DND-41 (cell line): Measurements from ENCODE around the gene RGS6.

Experiments
- ATAC-seq: fragments of 200-7000 bp; cut with Tn5 transposase; 3 replicates; pipeline ENCODE4 v1.9.1; 2021; ENCODE audit warnings: low read depth; ENCODE audit not compliant: insufficient read depth
- DNase-seq: peaks from one replicate; pipeline ENCODE4 v3.0.0-alpha.2; 2020
- H2AFZ ChIP-seq: 2 replicates; pipeline ENCODE4 v1.6.0; 2012; ENCODE audit warnings: low read depth, low read length
- H3K27ac ChIP-seq: 2 replicates; pipeline ENCODE4 v1.5.1; 2012; ENCODE audit warnings: low read length, inconsistent platforms
- H3K27me3 ChIP-seq: fragments of 200-600 bp; sonication (generic); 2 replicates; pipeline ENCODE4 v1.6.0; 2012; ENCODE audit warnings: low read length, mild to moderate bottlenecking, inconsistent platforms; ENCODE audit not compliant: insufficient read depth, poor library complexity
- H3K36me3 ChIP-seq: 2 replicates; pipeline ENCODE4 v1.5.1; 2012; ENCODE audit warnings: low read length, inconsistent platforms; ENCODE audit not compliant: insufficient read depth
- H3K4me1 ChIP-seq: 2 replicates; pipeline ENCODE4 v1.5.1; 2012; ENCODE audit warnings: mild to moderate bottlenecking, low read length; ENCODE audit not compliant: insufficient read depth
- H3K4me2 ChIP-seq: 2 replicates; pipeline ENCODE4 v1.6.0; 2012; ENCODE audit warnings: mild to moderate bottlenecking, moderate library complexity, low read length, inconsistent platforms; ENCODE audit not compliant: insufficient read depth
- H3K4me3 ChIP-seq, 2 experiments: fragments of 200-600 bp in 1 of 2; shearing (Covaris generic) in 1 of 2; 2 replicates each; pipeline ENCODE4 v1.5.1; 2012 to 2016; ENCODE audit warnings: inconsistent platforms in 2 of 2, low read length in 2 of 2, mild to moderate bottlenecking in 2 of 2, low read depth in 1 of 2, moderate library complexity in 1 of 2
- H3K79me2 ChIP-seq: 2 replicates; pipeline ENCODE4 v1.6.0; 2012; ENCODE audit warnings: low read length, inconsistent platforms; ENCODE audit not compliant: insufficient read depth
- H3K9ac ChIP-seq: 2 replicates; pipeline ENCODE4 v1.6.0; 2012; ENCODE audit warnings: low read depth, mild to moderate bottlenecking, inconsistent platforms, low read length, moderate library complexity
- H3K9me3 ChIP-seq: 2 replicates; pipeline ENCODE4 v1.5.1; 2012; ENCODE audit warnings: low read length, moderate library complexity, mild to moderate bottlenecking, inconsistent platforms; ENCODE audit not compliant: insufficient read depth, severe bottlenecking
- H4K20me1 ChIP-seq: 2 replicates; pipeline ENCODE4 v1.6.0; 2012; ENCODE audit warnings: low read length; ENCODE audit not compliant: insufficient read depth
- EZH2 ChIP-seq: IDR thresholded peaks from 3 replicates; pipeline ENCODE4 v1.6.1; 2012; ENCODE audit warnings: borderline replicate concordance, low read depth, mild to moderate bottlenecking, moderate library complexity, low read length, inconsistent platforms; ENCODE audit not compliant: severe bottlenecking
- TF ChIP-seq, protein P1 (sequence below): IDR thresholded peaks from 2 replicates; pipeline ENCODE4 v1.5.1; 2012; ENCODE audit warnings: borderline replicate concordance, low read length, moderate library complexity, mild to moderate bottlenecking; ENCODE audit not compliant: poor library complexity, severe bottlenecking; ENCODE audit errors: extremely low read depth

RGS6 gene

DNA sequence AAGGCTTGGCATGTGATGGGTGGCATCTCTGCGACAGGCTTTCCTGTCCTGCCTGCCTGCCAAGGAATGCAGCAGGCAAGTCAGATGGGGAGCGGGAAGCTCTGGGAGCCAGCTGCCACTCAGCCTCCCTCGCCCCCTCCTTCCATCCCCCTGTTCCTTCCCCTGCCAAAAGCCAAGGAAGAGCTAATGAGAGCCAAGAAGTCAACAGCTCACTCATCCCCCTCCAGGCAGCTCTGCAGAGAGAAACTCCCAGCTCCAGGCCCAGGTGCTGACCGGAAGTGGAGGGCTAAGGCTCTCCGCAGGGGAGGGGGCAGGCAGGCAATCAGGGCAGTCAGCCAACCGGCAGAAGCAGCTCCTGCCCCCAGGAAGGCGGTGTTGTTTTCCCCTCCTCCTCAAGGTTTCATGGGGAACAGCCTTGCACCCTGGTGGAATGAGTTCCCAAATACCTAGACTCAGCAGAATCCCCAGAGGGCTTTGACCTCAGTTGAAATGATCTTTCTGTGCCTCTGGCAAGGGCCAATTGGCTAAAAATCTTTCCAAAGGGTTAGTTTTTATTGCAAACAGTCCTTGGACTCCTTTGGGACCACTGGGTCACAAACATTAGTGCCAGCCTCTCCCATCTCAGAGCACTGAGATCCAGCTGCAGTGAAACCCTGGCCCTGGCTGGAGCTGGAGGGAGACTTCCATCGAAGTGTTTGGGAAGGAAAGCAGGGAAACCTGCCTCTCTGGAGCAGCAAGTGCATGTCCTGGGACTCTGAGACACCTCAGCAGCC, 612.6 kb downstream of the RGS6 start:
- H3K9me3 ChIP-seq: no peaks in the 10 kb centered on the region
- H3K27ac ChIP-seq: no peak overlapping the region
- no peaks in the 10 kb centered on the region for H3K36me3 ChIP-seq
- DNase-seq: no peak
- H3K4me2 ChIP-seq: no peak overlapping the region
- H3K27me3 ChIP-seq: peaks cover 11% of the 10 kb centered on the region
- 0 out of 2 replicates have a peak, but pooled peaks cover 4% of the 10 kb centered on the region for H4K20me1 ChIP-seq
- H2AFZ ChIP-seq: no peak overlapping the region
- H3K4me1 ChIP-seq: peaks cover 15% of the 10 kb centered on the region
- H3K4me3 ChIP-seq: no peak overlapping the region
- no peak for ATAC-seq
- H3K79me2 ChIP-seq: no peaks in the 10 kb centered on the region
- H3K9ac ChIP-seq: no peak overlapping the region
- TF ChIP-seq, protein P1, sequence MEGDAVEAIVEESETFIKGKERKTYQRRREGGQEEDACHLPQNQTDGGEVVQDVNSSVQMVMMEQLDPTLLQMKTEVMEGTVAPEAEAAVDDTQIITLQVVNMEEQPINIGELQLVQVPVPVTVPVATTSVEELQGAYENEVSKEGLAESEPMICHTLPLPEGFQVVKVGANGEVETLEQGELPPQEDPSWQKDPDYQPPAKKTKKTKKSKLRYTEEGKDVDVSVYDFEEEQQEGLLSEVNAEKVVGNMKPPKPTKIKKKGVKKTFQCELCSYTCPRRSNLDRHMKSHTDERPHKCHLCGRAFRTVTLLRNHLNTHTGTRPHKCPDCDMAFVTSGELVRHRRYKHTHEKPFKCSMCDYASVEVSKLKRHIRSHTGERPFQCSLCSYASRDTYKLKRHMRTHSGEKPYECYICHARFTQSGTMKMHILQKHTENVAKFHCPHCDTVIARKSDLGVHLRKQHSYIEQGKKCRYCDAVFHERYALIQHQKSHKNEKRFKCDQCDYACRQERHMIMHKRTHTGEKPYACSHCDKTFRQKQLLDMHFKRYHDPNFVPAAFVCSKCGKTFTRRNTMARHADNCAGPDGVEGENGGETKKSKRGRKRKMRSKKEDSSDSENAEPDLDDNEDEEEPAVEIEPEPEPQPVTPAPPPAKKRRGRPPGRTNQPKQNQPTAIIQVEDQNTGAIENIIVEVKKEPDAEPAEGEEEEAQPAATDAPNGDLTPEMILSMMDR: no peak
- TF ChIP-seq EZH2: no peak

DNA sequence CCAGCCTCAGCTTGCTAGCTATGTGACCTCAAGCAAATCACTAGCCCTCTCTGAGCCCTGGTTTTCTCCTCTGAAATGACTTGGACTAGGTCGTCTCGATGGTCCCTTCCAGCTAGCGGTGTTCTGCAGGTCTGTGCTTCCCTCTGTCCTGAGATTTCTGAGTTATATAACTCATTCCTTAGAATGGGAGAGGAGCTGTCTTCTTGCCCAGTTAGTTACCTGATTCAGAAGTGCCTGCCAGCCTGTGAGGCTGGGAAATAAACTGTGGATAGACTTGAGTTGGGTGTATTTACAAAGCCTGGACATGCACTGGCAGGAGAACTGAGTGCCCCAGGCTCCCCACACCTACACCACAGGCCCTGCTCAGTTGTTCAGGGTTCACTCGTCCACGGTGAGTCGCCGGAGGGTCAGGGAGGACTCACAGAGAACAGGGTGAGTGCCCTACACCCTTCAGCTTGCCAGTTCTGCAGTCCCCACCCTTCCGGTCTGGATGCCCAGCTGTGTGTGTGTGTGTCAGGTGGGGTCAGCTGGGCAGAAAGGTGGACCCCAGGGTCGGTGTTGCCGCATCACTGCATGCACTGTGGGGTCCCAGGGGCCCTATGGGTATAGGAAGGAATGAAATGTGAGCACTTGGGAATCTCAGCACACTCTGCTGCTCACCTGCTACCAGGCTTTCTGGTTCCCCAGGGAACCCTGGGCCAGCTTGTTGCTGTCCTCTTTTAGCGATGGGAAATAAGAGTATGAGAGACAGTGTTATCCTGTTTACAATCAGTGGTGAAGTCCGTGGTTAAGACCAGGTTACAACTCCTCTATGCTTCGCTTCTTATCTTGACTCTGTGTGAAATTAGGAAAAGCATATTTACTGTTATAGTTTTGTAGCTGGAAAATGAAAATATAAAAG, 613.4 kb downstream of the RGS6 start:
- H3K27ac ChIP-seq: no peak overlapping the region
- TF ChIP-seq, protein P1: no peak
- TF ChIP-seq EZH2: no peak
- no peaks in the 10 kb centered on the region for H3K9me3 ChIP-seq
- 0 out of 2 replicates have a peak, but pooled peaks cover 4% of the 10 kb centered on the region for H4K20me1 ChIP-seq
- H3K36me3 ChIP-seq: no peaks in the 10 kb centered on the region
- no peak overlapping the region for H3K4me2 ChIP-seq
- no peak for DNase-seq
- H2AFZ ChIP-seq: no peak overlapping the region
- peak; percentile 67 for ATAC-seq
- no peaks in the 10 kb centered on the region for H3K79me2 ChIP-seq
- H3K4me3 ChIP-seq: no peak overlapping the region
- H3K27me3 ChIP-seq: peaks cover 14% of the 10 kb centered on the region
- H3K9ac ChIP-seq: no peak overlapping the region
- H3K4me1 ChIP-seq: peaks cover 15% of the 10 kb centered on the region

DNA sequence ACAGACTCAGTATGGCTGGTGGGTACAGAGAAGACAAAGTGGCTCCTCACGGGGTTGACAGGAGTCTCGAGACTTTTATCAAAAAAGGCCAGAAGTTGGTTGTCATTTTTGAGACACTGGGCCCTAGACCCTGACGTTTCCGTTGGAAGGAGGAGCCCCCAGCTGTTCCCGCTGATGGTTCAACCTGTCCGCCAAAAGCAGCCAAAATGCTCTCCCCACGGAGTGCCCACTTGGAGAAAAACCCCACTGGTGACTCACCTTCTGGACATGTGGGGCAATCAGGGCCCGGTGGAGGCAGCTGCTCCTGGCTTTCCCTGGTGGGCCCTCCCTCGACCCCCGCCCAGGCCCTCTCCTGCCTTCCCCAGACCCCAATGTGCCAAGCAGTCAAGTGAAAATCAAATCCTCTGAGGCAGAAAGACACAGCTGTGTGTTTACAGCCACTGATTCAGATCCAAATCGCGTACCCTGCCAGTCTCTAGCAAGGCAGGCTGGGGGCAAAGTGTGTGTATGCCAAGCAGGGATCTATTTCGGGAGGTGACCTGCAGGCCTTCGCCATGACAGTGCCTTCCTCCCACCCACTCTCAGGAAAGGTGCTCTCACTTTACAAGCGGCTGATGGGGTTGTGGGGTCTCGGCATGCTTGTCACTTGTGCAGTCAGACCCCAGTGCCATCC, 614.3 kb downstream of the RGS6 start:
- TF ChIP-seq EZH2: no peak
- TF ChIP-seq, protein P1: no peak
- H2AFZ ChIP-seq: no peak overlapping the region
- H3K27ac ChIP-seq: no peak overlapping the region
- no peaks in the 10 kb centered on the region for H3K9me3 ChIP-seq
- H3K36me3 ChIP-seq: no peaks in the 10 kb centered on the region
- 0 out of 2 replicates have a peak, but pooled peaks cover 4% of the 10 kb centered on the region for H4K20me1 ChIP-seq
- no peak overlapping the region for H3K9ac ChIP-seq
- ATAC-seq (0 out of 3 replicates have a peak, but pooled peaks have one; percentile 22), DNase-seq (no peak)
- peaks cover 15% of the 10 kb centered on the region for H3K4me1 ChIP-seq
- no peak overlapping the region for H3K4me2 ChIP-seq
- no peaks in the 10 kb centered on the region for H3K79me2 ChIP-seq
- H3K4me3 ChIP-seq: no peak overlapping the region
- H3K27me3 ChIP-seq: peaks cover 14% of the 10 kb centered on the region
